Activated naive CD8-positive, alpha-beta T cell treated with anti-CD3 and anti-CD28 coated beads, Interleukin-2, amount 10 ng/mL, durations not matched to agents 7 days and 5 days (primary cell): ENCODE data around the gene ATOX1. TPM values are rescaled to one million over a fixed set of nuclear protein-coding genes. Genes with fewer than 3 reads are reported as not detected.

Source experiments
- ATAC-seq: fragments of 150-1000 bp; cut with Tn5 transposase; one replicate; pipeline ENCODE4 v1.10.0; 2021; ENCODE audit warnings: low read depth, moderate library complexity
- POLR2A ChIA-PET: fragments of 350-600 bp; sonication (Branson Sonifier 250); formaldehyde crosslinking; loops from one replicate; lab custom pipeline; 2021; ENCODE audit warnings: antibody characterized with exemption; lab: Charles Lee
- DNase-seq: peaks from one replicate; pipeline ENCODE4 v3.0.0; 2021
- H3K27ac Mint-ChIP-seq: one replicate; pipeline ENCODE4 v1.8.0; 2022; ENCODE audit warnings: mild to moderate bottlenecking, mixed read lengths
- H3K27me3 Mint-ChIP-seq: one replicate; pipeline ENCODE4 v1.8.0; 2022; ENCODE audit warnings: mild to moderate bottlenecking, moderate library complexity, mixed read lengths
- H3K36me3 Mint-ChIP-seq: one replicate; pipeline ENCODE4 v1.8.0; 2021; ENCODE audit warnings: mild to moderate bottlenecking, mixed read lengths
- H3K4me1 Mint-ChIP-seq: one replicate; pipeline ENCODE4 v1.8.0; 2021; ENCODE audit warnings: mixed read lengths
- H3K4me3 Mint-ChIP-seq: one replicate; pipeline ENCODE4 v1.8.0; 2022; ENCODE audit warnings: mild to moderate bottlenecking, moderate library complexity, mixed read lengths
- H3K9me3 Mint-ChIP-seq: one replicate; pipeline ENCODE4 v1.8.0; 2021; ENCODE audit warnings: mixed read lengths
- total RNA-seq, 2 experiments: library from RNA; stranded (reverse); gene quantifications; one replicate each; pipeline ENCODE4 v1.2.3, GENCODE V29; 2021

The ATOX1 gene
- total RNA-seq, 2 experiments from 2014 or later = 42.7 to 48.1 TPM

DNA sequence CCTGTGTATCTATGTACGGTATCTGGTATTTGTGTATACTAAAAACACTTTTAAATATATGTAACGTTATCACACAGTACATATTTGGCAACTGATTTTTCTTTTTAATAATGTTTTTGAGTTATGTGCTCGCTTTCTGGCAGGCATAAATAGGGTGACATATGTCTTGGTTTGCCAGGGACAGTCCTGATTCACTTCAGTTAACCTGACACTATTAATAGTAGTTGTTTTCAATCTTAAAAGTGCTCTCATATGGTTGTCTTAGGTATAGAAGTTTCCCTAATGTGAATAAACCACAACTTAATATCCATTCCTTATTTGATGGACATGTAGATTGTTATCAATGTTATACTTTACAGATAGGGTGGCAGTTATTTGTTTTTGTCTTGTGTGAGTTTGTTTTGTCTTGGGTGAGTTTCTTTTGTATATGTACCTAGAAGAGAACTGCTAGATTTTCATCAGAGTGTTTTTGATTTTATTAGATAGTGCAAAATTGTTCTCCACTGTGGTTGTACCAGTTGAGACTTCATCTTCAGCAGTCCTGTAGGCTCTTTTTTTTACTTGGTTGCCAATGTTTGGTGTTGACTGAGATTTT lies 21.2 kb upstream of the ATOX1 start:
- H3K9me3 Mint-ChIP-seq = no peaks in the 10 kb centered on the region
- no peak overlapping the region for H3K4me3 Mint-ChIP-seq
- peaks cover 17% of the 10 kb centered on the region for H3K36me3 Mint-ChIP-seq
- no peaks in the 10 kb centered on the region for H3K27me3 Mint-ChIP-seq
- peaks cover 57% of the 10 kb centered on the region for H3K4me1 Mint-ChIP-seq
- POLR2A ChIA-PET = no interaction called here
- ATAC-seq (no peak), DNase-seq (no peak)
- H3K27ac Mint-ChIP-seq = no peak overlapping the region

DNA sequence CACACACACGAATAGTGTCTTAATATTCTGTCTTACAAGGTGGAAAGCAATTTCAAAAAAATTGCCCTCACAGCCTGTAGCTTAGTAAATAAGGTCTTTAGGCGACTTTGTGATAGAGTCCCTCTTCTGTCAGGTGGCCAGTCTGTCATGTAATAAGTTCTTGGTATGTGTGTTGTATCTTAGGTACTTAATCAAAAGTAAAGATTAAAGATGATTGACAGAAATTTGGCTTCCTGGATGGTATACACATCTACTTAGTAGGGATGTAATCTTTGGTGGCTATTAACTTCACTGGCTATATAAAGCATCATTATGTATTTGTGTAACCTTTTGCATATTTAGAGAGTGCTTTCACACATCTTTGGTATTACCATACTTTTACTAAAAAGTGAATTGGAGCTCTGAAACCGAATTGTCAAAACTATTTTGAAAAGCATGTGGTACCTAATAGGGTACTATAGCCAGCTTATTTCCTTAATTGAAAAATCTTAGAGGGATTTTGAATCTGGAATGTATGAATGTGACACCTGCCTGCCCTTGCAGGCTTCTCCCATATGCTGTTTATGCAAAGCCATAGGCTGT lies 16.7 kb upstream of the ATOX1 start:
- POLR2A ChIA-PET = interaction anchor here (1.8 to 6.3 kb wide), 2 partner anchors 17 to 24 kb away, joined by 4 to 102 read pairs; partner anchors contain the start of gene ATOX1
- Mint-ChIP-seq H3K36me3 (peaks cover 20% of the 10 kb centered on the region), H3K4me3 (peak overlapping the region; percentile 86), H3K27me3 (no peaks in the 10 kb centered on the region), H3K4me1 (peaks cover 56% of the 10 kb centered on the region), H3K27ac (no peak overlapping the region), H3K9me3 (no peaks in the 10 kb centered on the region)
- no peak for DNase-seq
- no peak for ATAC-seq

DNA sequence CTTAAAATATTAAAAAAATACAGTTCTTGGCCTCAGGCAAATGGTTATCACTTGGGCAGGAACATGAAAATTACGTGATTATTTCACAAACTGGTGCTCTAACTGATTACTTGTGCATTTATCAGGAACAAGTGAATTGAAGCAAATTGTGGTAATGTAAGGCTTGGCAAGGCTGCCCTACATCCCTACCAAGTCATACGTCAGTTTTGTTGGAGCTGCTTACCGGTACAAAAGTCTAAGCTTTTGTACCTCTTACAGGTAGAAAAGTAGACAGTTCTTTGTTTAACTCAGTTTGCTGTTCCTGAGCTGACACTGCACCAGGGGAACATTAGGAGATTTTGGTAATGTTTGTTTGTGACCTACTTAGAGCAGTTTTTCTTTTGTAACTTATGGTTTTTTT lies 15.5 kb upstream of the ATOX1 start:
- H3K4me3 Mint-ChIP-seq = peak overlapping the region; percentile 86

DNA sequence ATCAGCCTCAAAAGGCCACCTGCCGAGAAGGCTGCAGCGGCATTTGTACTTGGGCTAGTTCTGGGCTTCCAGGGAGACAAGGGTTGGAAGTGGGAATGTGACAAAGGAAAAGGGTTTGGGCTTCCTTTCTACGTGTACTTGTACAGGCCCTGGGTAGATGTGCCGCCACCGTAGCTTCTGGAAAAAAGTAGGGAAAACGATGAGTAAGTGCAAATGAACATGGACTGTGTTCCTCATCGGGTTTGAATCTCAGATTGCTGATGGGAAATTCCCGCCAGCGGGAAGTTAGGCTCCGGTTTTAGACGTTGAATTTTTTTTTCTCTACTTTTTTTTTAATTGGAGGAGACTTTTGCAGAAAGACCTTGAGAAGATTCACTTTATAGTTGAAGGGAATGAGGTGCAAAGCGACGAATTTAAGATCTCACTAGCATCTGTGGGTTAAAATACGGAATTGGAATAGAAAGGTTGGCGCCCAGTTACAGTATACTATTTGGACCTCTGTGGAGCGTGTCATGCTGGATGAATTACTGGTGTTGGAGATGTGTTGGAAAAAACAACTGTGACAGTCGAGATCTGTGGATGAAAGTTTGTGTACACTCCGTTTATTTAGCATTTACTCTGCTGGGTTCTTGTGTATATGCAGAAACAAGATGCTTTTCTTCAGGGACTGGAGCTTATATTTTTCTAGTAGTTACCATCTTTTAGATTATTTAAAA lies 14.6 kb upstream of the ATOX1 start:
- POLR2A ChIA-PET = interaction anchor here (1.0 to 6.3 kb wide), 2 partner anchors 11 to 15 kb away, joined by 5 to 102 read pairs; partner anchors contain the start of gene ATOX1
- Mint-ChIP-seq H3K9me3 (no peaks in the 10 kb centered on the region), H3K4me3 (peak overlapping the region; percentile 86), H3K27ac (peak overlapping the region; percentile 84), H3K27me3 (no peaks in the 10 kb centered on the region), H3K36me3 (peaks cover 16% of the 10 kb centered on the region), H3K4me1 (peaks cover 45% of the 10 kb centered on the region)
- DNase-seq (no peak), ATAC-seq (no peak)

More for the DNA sequence above, 15.5 kb upstream of the ATOX1 start:
- Mint-ChIP-seq H3K27ac (peak overlapping the region; percentile 49), H3K36me3 (peaks cover 17% of the 10 kb centered on the region), H3K27me3 (no peaks in the 10 kb centered on the region), H3K9me3 (no peaks in the 10 kb centered on the region), H3K4me1 (peaks cover 45% of the 10 kb centered on the region)
- ATAC-seq = no peak
- DNase-seq = no peak
- POLR2A ChIA-PET = interaction anchor here (1.8 to 6.3 kb wide), 2 partner anchors 16 to 23 kb away, joined by 4 to 102 read pairs; partner anchors contain the start of gene ATOX1

DNA sequence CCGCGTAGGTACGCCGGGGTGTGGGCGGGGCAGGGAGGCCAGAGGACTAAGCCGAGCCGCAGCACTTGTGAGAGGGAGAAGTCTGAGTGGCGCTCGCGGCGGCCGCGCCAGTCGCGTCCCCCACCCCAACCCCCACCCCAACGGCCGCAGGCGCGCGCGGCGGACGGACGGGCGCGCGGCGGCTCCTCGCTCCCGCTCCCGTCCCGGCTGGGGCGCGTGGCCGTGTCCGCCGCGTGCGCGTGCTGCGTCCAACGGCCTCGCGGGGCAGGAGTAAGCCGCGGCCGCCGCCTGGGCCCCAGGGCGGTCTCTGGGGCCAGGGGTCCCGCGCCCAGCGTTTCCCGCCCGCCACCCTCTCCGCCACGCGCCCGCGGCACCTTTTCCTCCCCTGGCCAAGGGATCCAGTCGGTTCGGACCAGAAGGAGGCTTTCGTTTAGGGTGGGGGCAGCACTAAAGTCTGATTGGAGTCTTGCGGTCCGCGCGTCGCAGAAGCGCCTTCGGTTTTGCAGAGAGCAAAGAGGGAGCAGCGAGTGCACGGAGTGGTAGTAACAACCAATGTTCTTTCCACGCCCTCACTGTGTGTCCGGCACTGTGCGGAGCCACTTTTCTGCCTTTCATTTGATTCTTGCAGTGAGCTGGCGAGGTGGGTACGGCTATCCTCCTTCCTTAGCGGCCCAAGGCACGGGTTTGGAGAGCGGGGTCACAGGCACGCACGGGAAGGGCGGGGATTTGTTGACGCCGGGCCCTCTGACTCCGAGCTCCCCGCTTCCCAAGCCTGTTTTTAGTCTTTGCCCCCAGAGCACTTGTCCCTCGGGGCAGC lies 13.8 kb upstream of the ATOX1 start:
- Mint-ChIP-seq H3K9me3 (no peaks in the 10 kb centered on the region), H3K4me3 (peak overlapping the region; percentile 86), H3K4me1 (peaks cover 38% of the 10 kb centered on the region), H3K27ac (peak overlapping the region; percentile 84), H3K36me3 (peaks cover 11% of the 10 kb centered on the region), H3K27me3 (no peaks in the 10 kb centered on the region)
- DNase-seq (no peak), ATAC-seq (peak; percentile 0)
- POLR2A ChIA-PET = interaction anchor here (0.8 to 6.3 kb wide), 14 partner anchors 9 to 743 kb away, joined by 3 to 102 read pairs (median 5); partner anchors contain the start of gene ATOX1

DNA sequence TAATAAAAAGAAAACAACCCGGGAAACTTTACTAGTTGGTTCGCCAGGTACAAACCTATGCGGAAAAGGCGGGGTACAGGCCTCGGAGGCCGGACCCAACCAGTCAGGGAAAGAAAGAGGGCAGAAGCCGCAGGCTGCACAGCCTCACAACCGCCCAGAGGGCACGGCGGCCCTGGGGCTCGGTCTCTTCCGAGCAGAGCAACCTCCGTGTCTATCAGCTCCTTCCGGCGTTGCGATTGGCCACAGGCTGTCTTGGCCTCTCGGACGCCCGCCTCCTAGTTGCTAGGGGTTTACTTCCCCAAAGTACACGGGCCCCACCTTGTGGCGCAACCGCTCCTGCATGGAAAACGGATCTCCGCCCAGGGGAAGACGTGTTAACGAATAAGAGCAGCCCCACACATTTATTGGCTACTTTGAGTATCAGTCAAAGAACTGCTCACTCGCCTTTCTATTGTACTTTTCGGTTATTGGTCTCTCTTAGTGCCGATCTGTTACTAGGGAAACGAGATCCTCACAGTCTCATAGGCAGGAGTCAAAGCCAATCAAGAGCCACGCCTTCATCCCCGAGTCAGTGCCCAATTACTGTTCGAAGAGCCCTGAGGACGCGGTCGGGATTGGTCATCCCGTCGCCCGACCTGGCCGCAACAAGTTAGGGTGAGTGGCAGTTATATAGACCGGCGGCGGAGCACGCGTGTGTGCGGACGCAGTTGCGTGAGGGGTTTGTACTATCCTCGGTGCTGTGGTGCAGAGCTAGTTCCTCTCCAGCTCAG lies 13.0 kb upstream of the ATOX1 start, which contains the start of gene G3BP1:
TSS of gene G3BP1 (plus strand) at position 696 of the 770 bp plus-strand sequence. CDS start 14,667 bp downstream, outside the sequence.
- H3K9me3 Mint-ChIP-seq = no peaks in the 10 kb centered on the region
- no peaks in the 10 kb centered on the region for H3K27me3 Mint-ChIP-seq

DNA sequence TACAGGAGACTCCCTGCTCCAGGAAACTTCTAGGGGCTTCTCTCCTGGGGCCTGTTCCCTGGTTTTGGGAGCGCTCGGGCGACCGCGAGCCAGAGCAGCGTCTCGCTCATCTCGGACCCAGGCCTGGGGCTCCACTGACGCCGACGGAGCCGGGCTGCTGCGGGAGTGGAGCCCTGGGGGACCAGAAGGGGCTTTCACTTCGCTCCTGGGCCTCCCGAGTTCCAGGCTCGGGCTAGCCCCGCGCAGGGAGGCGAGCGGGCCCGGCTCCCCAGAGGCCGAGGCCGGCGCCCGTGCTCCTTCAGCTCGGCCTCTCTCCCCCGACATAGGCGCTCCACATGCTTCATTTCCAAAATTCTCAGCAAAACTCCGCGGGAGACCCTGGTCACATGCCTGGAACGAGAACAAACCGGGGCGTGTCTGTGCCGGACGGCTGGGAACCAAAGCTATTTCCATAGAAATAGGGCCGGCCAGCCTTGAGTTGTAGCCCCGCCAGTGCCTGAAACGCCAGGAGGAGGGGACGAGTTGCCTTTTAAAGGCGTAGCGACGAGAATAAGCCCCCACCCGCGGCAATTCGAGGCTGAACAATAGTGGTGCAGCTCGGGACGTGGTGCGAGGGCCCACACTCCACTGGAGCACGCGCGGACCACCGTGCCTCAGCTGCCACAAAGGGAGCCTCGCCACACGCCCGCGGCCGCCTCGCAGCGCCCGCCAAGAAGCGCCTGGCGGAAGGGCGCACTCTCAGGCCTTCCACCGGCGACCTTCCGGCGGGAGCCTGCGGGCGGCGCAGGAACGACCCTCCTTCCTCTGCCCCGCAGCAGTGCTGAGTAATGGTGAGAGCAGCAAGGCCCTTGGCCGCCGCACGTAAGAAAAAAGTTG lies 12.2 kb upstream of the ATOX1 start:
- Mint-ChIP-seq H3K4me3 (no peak overlapping the region), H3K27ac (no peak overlapping the region), H3K4me1 (peaks cover 28% of the 10 kb centered on the region), H3K9me3 (no peaks in the 10 kb centered on the region), H3K27me3 (no peaks in the 10 kb centered on the region), H3K36me3 (peaks cover 4% of the 10 kb centered on the region)
- ATAC-seq = peak; percentile 25
- POLR2A ChIA-PET = interaction anchor here (0.8 to 6.3 kb wide), 18 partner anchors 11 to 744 kb away, joined by 3 to 102 read pairs (median 5); partner anchors contain the start of genes ATOX1 and GM2A
- DNase-seq = peak; percentile 79

More for the DNA sequence above, 13.0 kb upstream of the ATOX1 start, which contains the start of gene G3BP1:
- Mint-ChIP-seq H3K27ac (peak within 1 kb of the TSS; percentile 84), H3K36me3 (peaks cover 7% of the 10 kb centered on the region), H3K4me3 (peak within 1 kb of the TSS; percentile 86), H3K4me1 (peaks cover 35% of the 10 kb centered on the region)
- ATAC-seq (peak; percentile 86), DNase-seq (peak; percentile 94)
- POLR2A ChIA-PET = interaction anchor here (0.8 to 6.3 kb wide), 18 partner anchors 10 to 743 kb away, joined by 3 to 102 read pairs (median 5); partner anchors contain the start of genes ATOX1 and GM2A

DNA sequence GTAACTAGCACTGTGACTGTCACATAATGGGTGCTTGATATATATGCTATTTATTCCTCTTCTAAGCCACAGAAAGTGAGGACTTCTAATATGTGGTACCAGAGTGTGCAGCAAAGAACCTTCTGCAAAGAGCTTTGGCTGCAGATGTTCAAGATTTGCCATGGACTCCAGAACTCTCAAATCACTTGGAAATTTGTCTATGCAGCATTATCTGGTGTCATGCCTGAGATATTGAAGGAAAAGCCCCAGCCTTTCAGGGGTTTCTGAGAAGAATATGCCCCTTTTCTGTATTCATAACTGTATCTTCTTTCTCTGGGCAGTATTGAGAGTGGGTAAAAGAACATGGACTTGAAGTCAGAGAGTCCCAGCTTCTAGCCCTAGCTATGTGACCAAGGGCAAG lies 8.5 kb upstream of the ATOX1 start:
- Mint-ChIP-seq H3K9me3 (no peaks in the 10 kb centered on the region), H3K27me3 (no peaks in the 10 kb centered on the region), H3K36me3 (no peaks in the 10 kb centered on the region), H3K27ac (no peak overlapping the region), H3K4me3 (no peak overlapping the region), H3K4me1 (peaks cover 7% of the 10 kb centered on the region)
- no peak for ATAC-seq
- POLR2A ChIA-PET = interaction anchor here (0.6 kb wide), 1 partner anchor 149 kb away, joined by 5 read pairs; no protein-coding TSS in a partner anchor
- DNase-seq = no peak

DNA sequence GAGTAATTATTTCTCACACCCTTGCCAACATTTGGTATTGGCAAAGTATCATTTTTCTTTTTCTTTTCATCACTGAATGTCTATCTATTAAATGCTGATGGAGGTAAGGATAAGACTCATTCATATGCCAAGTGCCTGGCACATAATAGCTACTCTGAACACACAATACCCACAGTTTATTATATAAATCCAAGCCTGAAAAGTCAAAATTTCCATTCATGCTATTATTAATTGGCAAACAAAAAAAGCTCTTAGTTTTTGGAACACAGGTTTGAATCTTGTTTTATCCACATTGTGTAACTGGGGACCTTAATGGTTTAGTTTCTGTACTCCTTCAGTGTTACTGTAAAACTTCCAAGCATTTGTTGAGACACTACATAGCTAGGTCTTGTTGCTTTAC lies 6.4 kb upstream of the ATOX1 start:
- POLR2A ChIA-PET = no interaction called here
- Mint-ChIP-seq H3K9me3 (no peaks in the 10 kb centered on the region), H3K36me3 (no peaks in the 10 kb centered on the region), H3K27ac (no peak overlapping the region), H3K27me3 (no peaks in the 10 kb centered on the region), H3K4me3 (no peak overlapping the region), H3K4me1 (peaks cover 5% of the 10 kb centered on the region)
- ATAC-seq (no peak), DNase-seq (no peak)

DNA sequence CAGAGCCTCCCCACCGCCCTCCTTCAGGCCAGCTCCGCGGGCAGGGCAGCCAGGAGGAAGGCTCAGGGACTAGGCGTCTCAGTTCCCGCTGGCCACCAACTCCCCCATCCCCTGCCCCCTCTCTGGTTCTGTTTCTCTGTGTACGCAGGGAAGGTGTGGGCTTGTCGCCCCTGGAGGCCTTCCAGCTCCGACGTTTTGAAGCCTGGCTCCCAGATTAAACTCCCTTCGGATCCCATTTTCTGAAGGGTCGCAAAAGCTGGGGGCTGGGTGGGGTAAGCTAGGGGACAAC lies 346 bp downstream of the ATOX1 start:
- POLR2A ChIA-PET = interaction anchor here (0.6 to 7.4 kb wide), 3 partner anchors 9 to 1342 kb away, joined by 3 to 102 read pairs (median 11); partner anchors contain the start of gene G3BP1
- Mint-ChIP-seq H3K27ac (peak overlapping the region; percentile 88), H3K27me3 (no peaks in the 10 kb centered on the region), H3K36me3 (peaks cover 7% of the 10 kb centered on the region), H3K4me1 (peaks cover 20% of the 10 kb centered on the region), H3K4me3 (peak overlapping the region; percentile 92), H3K9me3 (no peaks in the 10 kb centered on the region)
- DNase-seq (peak; percentile 45), ATAC-seq (peak; percentile 27)
